ENCODE data around the gene KRT13. TPM values are rescaled to one million over a fixed set of nuclear protein-coding genes. Genes with fewer than 3 reads are reported as not detected.

The KRT13 gene
- total and polyA plus RNA-seq, 2 experiments from 2014 or later: not detected

GRCh38 chr17:41481036-41481435 lies 24.4 kb downstream of the KRT13 start, which contains the start of gene KRT35:
Gene KRT35 (minus strand): TSS chr17:41481151. CDS start chr17:41481097, 54 bp downstream.
- Mint-ChIP-seq H3K27me3 (ENCODE audit: insufficient read depth, low read depth, poor library complexity) (peaks cover 16% of the 10 kb centered on the region), H3K4me1 (no peaks in the 10 kb centered on the region), H3K27ac (no peak within 1 kb of the TSS; the same call in 1 of the 2 replicates), H3K36me3 (ENCODE audit: low read depth) (no peaks in the 10 kb centered on the region), H3K9me3 (no peaks in the 10 kb centered on the region), H3K4me3 (no peak within 1 kb of the TSS)
- H3F3A ChIP-seq (replicated peaks; ENCODE audit: low read depth): no peaks in the 10 kb centered on the region
- H3K27me3 ChIP-seq (ENCODE audit: insufficient read depth): no peaks in the 10 kb centered on the region
- no peaks in the 10 kb centered on the region for H3K4me1 ChIP-seq (ENCODE audit: insufficient read depth)
- no peak within 1 kb of the TSS for H3K4me3 ChIP-seq
- no peak for TF ChIP-seq ZNF331 (CRISPR knock-in tag; IDR thresholded peaks at IDR 0.05; ENCODE audit: low read depth)
- TF ChIP-seq ZNF114 (CRISPR knock-in tag; IDR thresholded peaks at IDR 0.05): no peak
- TF ChIP-seq EZH2phosphoT487 (IDR thresholded peaks at IDR 0.05; ENCODE audit: unreplicated experiment): no peak
- no peak for TF ChIP-seq POLR2AphosphoS5 (IDR thresholded peaks at IDR 0.05; ENCODE audit: low read depth)
- no peak for TF ChIP-seq EZH2 (IDR thresholded peaks at IDR 0.05; ENCODE audit: low read depth, unreplicated experiment)
- no peak for TF ChIP-seq STAT1 (IDR thresholded peaks at IDR 0.05; ENCODE audit: unreplicated experiment)
- no peak for TF ChIP-seq NANOG (IDR thresholded peaks at IDR 0.05; ENCODE audit: borderline replicate concordance)
- no peak for TF ChIP-seq ETS1 (IDR thresholded peaks at IDR 0.05)
- no peak for TF ChIP-seq CTCF (conservative IDR thresholded peaks at IDR 0.05; ENCODE audit: low read depth in 2 of 2)
- TF ChIP-seq JUNB (IDR thresholded peaks at IDR 0.05; ENCODE audit: unreplicated experiment): no peak
- TF ChIP-seq REST (IDR thresholded peaks at IDR 0.05; ENCODE audit: unreplicated experiment): no peak
- no peak for TF ChIP-seq CREB1 (CRISPR knock-in tag; IDR thresholded peaks at IDR 0.05; ENCODE audit: low read depth)
- no peak for TF ChIP-seq ZNF462 (CRISPR knock-in tag; IDR thresholded peaks at IDR 0.05)
- no peak within 1 kb of the TSS for H3K27ac ChIP-seq (ENCODE audit: low read depth)
- H2AFZ ChIP-seq: no peak within 1 kb of the TSS
- H4K20me1 ChIP-seq (replicated peaks; ENCODE audit: insufficient read depth): no peaks in the 10 kb centered on the region
- no peaks in the 10 kb centered on the region for H3K36me3 ChIP-seq (ENCODE audit: insufficient read depth)
- no peak within 1 kb of the TSS for H3K4me2 ChIP-seq
- H3K79me2 ChIP-seq (replicated peaks; ENCODE audit: insufficient read depth): no peaks in the 10 kb centered on the region
- ATAC-seq (no peak), DNase-seq (ENCODE audit: low spot score) (no peak)
- no peaks in the 10 kb centered on the region; the same call in 1 of the 2 replicates for H3K9me2 ChIP-seq (ENCODE audit: insufficient read depth)
